MM.1S (cell line): ENCODE results near the gene KCND3.

Source experiments
- EZH2 ChIP-seq: fragments of 300-600 bp; sonication (generic); optimal IDR thresholded peaks from 2 replicates; pipeline ENCODE3; 2017; ENCODE audit warnings: low read depth, mild to moderate bottlenecking, antibody characterized with exemption, low read length, mixed read lengths
- EZH2phosphoT487 ChIP-seq: fragments of 300-600 bp; sonication (generic); IDR thresholded peaks from 2 replicates; pipeline ENCODE4 v1.6.1; 2018; ENCODE audit warnings: antibody characterized with exemption, low read length
- TF ChIP-seq, protein P1 (sequence below): fragments of 300-600 bp; sonication (generic); IDR thresholded peaks from 2 replicates; pipeline ENCODE4 v1.5.1; 2016; ENCODE audit warnings: antibody characterized with exemption, low read length, mixed read lengths

DNA sequence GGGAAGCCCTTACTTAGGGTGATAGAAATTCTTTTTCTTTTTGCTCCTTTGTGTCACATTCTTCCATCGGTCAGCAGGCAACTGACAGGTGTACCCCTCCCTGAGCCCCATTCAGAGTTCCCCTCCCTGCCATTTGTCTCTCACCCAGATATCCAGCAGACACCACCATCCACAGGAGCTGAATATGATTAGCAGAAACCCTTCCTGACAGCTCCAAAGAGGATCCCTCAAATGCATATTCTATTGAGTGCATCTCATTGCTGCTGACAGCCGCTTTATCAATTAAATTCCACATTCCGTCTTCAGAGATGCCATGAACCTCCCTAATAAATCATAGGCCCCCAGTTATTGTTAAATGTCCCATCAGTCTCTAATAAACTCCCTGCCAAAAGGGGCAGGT, 239.8 kb downstream of the KCND3 start:
- TF ChIP-seq, protein P1, sequence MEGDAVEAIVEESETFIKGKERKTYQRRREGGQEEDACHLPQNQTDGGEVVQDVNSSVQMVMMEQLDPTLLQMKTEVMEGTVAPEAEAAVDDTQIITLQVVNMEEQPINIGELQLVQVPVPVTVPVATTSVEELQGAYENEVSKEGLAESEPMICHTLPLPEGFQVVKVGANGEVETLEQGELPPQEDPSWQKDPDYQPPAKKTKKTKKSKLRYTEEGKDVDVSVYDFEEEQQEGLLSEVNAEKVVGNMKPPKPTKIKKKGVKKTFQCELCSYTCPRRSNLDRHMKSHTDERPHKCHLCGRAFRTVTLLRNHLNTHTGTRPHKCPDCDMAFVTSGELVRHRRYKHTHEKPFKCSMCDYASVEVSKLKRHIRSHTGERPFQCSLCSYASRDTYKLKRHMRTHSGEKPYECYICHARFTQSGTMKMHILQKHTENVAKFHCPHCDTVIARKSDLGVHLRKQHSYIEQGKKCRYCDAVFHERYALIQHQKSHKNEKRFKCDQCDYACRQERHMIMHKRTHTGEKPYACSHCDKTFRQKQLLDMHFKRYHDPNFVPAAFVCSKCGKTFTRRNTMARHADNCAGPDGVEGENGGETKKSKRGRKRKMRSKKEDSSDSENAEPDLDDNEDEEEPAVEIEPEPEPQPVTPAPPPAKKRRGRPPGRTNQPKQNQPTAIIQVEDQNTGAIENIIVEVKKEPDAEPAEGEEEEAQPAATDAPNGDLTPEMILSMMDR = no peak
- TF ChIP-seq EZH2phosphoT487 (no peak), EZH2 (no peak)
